K562 (cell line): ENCODE measurements around the gene TBX6. TPM values are rescaled to one million over a fixed set of nuclear protein-coding genes. Genes with fewer than 3 reads are reported as not detected.

ENCODE experiments used
- E2F6 ChIP-seq, 2 experiments: IDR thresholded peaks; 2 replicates each; pipeline ENCODE4 v1.6.1; 2011; ENCODE audit warnings: borderline replicate concordance in 1 of 2, control low read depth in 1 of 2, low read depth in 1 of 2, low read length in 1 of 2, mild to moderate bottlenecking in 1 of 2, mixed read lengths in 1 of 2, moderate library complexity in 1 of 2; ENCODE audit not compliant: insufficient read depth in 1 of 2, insufficient read length in 1 of 2, poor library complexity in 1 of 2, severe bottlenecking in 1 of 2; ENCODE audit errors: extremely low read depth in 1 of 2
- ETV5 ChIP-seq: sonication (generic); formaldehyde crosslinking; IDR thresholded peaks from 2 replicates; pipeline ENCODE4 v1.4.0; 2020; ENCODE audit warnings: low read depth, mild to moderate bottlenecking, missing genetic modification reagents
- FOXO4 ChIP-seq: fragments of 450-650 bp; formaldehyde crosslinking; IDR thresholded peaks from 2 replicates; pipeline ENCODE4 v1.4.0; 2020; ENCODE audit warnings: mild to moderate bottlenecking, moderate library complexity
- FOXP1 ChIP-seq: sonication (generic); formaldehyde crosslinking; IDR thresholded peaks from 2 replicates; pipeline ENCODE4 v1.8.0; 2022; ENCODE audit warnings: mild to moderate bottlenecking, missing genetic modification reagents
- HNRNPLL ChIP-seq: fragments of 200-400 bp; formaldehyde crosslinking; IDR thresholded peaks from 2 replicates; pipeline ENCODE4 v1.6.1; 2017; ENCODE audit warnings: low read length, low read depth, mild to moderate bottlenecking; ENCODE audit not compliant: poor library complexity, severe bottlenecking
- MYNN ChIP-seq, 2 experiments: sonication (generic); formaldehyde crosslinking in 1 of 2; IDR thresholded peaks; 2 replicates each; pipeline versions ENCODE4 v1.5.0 to v1.6.1; 2016 to 2020; ENCODE audit warnings: antibody characterized with exemption in 1 of 2, missing genetic modification reagents in 1 of 2
- NFRKB ChIP-seq: fragments of 450-650 bp; IDR thresholded peaks from 2 replicates; pipeline ENCODE4 v1.6.1; 2016; ENCODE audit warnings: low read depth
- POLR3A ChIP-seq: IDR thresholded peaks from 2 replicates; pipeline ENCODE4 v1.6.1; 2011; ENCODE audit warnings: borderline replicate concordance, mild to moderate bottlenecking, moderate library complexity; ENCODE audit not compliant: insufficient read length, insufficient read depth; ENCODE audit errors: extremely low read depth
- PYGO2 ChIP-seq: fragments of 450-650 bp; IDR thresholded peaks from 2 replicates; pipeline ENCODE4 v1.6.1; 2016; ENCODE audit warnings: mild to moderate bottlenecking, missing genetic modification characterization, moderate library complexity, missing compliant biosample characterization
- RUNX1 ChIP-seq: sonication (generic); IDR thresholded peaks from 2 replicates; pipeline ENCODE4 v1.6.1; 2016; ENCODE audit warnings: antibody characterized with exemption, low read depth
- SRSF7 ChIP-seq: fragments of 200-400 bp; formaldehyde crosslinking; optimal IDR thresholded peaks from 2 replicates; pipeline ENCODE3; 2017; ENCODE audit warnings: mild to moderate bottlenecking, low read depth, low read length
- TEAD2 ChIP-seq: fragments of 450-650 bp; IDR thresholded peaks from 2 replicates; pipeline ENCODE4 v1.6.1; 2016; ENCODE audit warnings: missing genetic modification characterization, control low read depth, missing compliant biosample characterization
- ZBTB34 ChIP-seq: fragments of 250-450 bp; sonication (Bioruptor Pico); IDR thresholded peaks from 2 replicates; pipeline ENCODE4 v1.8.0; 2021; ENCODE audit warnings: mild to moderate bottlenecking, moderate library complexity
- ZKSCAN3 ChIP-seq: fragments of 250-450 bp; sonication (Bioruptor Pico); IDR thresholded peaks from 2 replicates; pipeline ENCODE4 v1.4.0; 2020
- ZNF274 ChIP-seq: IDR thresholded peaks from 2 replicates; pipeline ENCODE4 v1.6.1; 2011; ENCODE audit warnings: low read depth, mild to moderate bottlenecking, low read length, moderate library complexity, borderline replicate concordance
- polyA plus RNA-seq, 8 experiments: library from polyadenylated mRNA; depleted of rRNA in 4 of 8; stranded (reverse) in 5 of 8; unstranded in 3 of 8; fragments of >200 nt; fragmentation: Nextera tagmentation in 2 of 8; fragmentation: Illumina TruSeq in 1 of 8; extraction: Ambion mirVana in 2 of 8; extraction: Trizol in 1 of 8; gene quantifications; 2 replicates each; pipeline versions ENCODE4 v1.2.1 to v1.2.3, GENCODE V29; 2011 to 2014; ENCODE audit warnings: inconsistent platforms in 1 of 8, missing spikeins in 1 of 8
- total RNA-seq, 7 experiments: library from RNA; depleted of rRNA in 6 of 7; stranded (reverse); fragments of >200 nt in 6 of 7; fragmentation: Illumina TruSeq in 2 of 7; extraction: Trizol in 2 of 7; gene quantifications; 2 replicates each; pipeline versions ENCODE4 v1.2.1 to v1.2.3, GENCODE V29; 2011 to 2021; ENCODE audit warnings: low replicate concordance in 1 of 7
- TF ChIP-seq, protein P1 (sequence below): fragments of 450-650 bp; formaldehyde crosslinking; conservative IDR thresholded peaks from 2 replicates; pipeline ENCODE4 v1.4.0; 2022; ENCODE audit warnings: mild to moderate bottlenecking, missing genetic modification characterization
- TF ChIP-seq, protein P2 (sequence below): sonication (generic); formaldehyde crosslinking; IDR thresholded peaks from 2 replicates; pipeline ENCODE4 v1.8.0; 2022; ENCODE audit warnings: missing genetic modification reagents, mild to moderate bottlenecking, moderate library complexity, borderline replicate concordance

Gene TBX6
- total and polyA plus RNA-seq, 9 of the 15 experiments (the other 6 are each of a cell fraction or from before 2014, with no cell fraction given), result 0.07 to 0.58 (median 0.11) TPM; not detected in 2

- peak; percentile 76 for TF ChIP-seq NFRKB
- TF ChIP-seq, protein P1, sequence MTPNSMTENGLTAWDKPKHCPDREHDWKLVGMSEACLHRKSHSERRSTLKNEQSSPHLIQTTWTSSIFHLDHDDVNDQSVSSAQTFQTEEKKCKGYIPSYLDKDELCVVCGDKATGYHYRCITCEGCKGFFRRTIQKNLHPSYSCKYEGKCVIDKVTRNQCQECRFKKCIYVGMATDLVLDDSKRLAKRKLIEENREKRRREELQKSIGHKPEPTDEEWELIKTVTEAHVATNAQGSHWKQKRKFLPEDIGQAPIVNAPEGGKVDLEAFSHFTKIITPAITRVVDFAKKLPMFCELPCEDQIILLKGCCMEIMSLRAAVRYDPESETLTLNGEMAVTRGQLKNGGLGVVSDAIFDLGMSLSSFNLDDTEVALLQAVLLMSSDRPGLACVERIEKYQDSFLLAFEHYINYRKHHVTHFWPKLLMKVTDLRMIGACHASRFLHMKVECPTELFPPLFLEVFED (CRISPR knock-in tag), result 0 out of 2 replicates have a peak, but pooled peaks have one; percentile 48
- TF ChIP-seq ZBTB34 (CRISPR knock-in tag), result no peak
- peak; percentile 86 to 95 for TF ChIP-seq E2F6 (IDR thresholded peaks at IDR 0.05; ENCODE audit: borderline replicate concordance in 1 of 2, extremely low read depth in 1 of 2, insufficient read depth in 1 of 2, insufficient read length in 1 of 2, low read depth in 1 of 2, low read length in 1 of 2, poor library complexity in 1 of 2, severe bottlenecking in 1 of 2)
- TF ChIP-seq ZKSCAN3 (CRISPR knock-in tag), result no peak
- no peak for TF ChIP-seq POLR3A
- peak; percentile 55; the same call in 1 of the 2 replicates for TF ChIP-seq MYNN (IDR thresholded peaks at IDR 0.05)
- TF ChIP-seq MYNN (CRISPR knock-in tag; IDR thresholded peaks at IDR 0.05), result no peak
- no peak for TF ChIP-seq TEAD2
- no peak for TF ChIP-seq RUNX1
- TF ChIP-seq ZNF274, result no peak
- TF ChIP-seq, protein P2, sequence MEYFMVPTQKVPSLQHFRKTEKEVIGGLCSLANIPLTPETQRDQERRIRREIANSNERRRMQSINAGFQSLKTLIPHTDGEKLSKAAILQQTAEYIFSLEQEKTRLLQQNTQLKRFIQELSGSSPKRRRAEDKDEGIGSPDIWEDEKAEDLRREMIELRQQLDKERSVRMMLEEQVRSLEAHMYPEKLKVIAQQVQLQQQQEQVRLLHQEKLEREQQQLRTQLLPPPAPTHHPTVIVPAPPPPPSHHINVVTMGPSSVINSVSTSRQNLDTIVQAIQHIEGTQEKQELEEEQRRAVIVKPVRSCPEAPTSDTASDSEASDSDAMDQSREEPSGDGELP (CRISPR knock-in tag), result peak; percentile 76; the same call in 1 of the 2 replicates
- no peak for TF ChIP-seq PYGO2 (tag)
- no peak; the same call in 1 of the 2 replicates for TF ChIP-seq FOXO4 (CRISPR knock-in tag)
- peak; percentile 71 for TF ChIP-seq FOXP1 (CRISPR knock-in tag)
- no peak for TF ChIP-seq SRSF7
- peak; percentile 93 for TF ChIP-seq ETV5 (CRISPR knock-in tag)
- peak; percentile 86 for TF ChIP-seq HNRNPLL
Measured at GRCh38 chr16:30065102-30065942, 26.4 kb downstream of the TBX6 start, which contains the start of gene ALDOA (continued).
